Skeletal muscle cell (primary cell): ENCODE results near the gene DENND1A.

Experiments
- DNase-seq: peaks from one replicate; pipeline ENCODE4 v3.0.0-alpha.2; 2010; ENCODE audit warnings: low read depth
- H3K4me3 ChIP-seq: 2 replicates; pipeline ENCODE4 v1.5.1; 2011; ENCODE audit warnings: low read depth, mild to moderate bottlenecking, control low read depth, low read length, moderate library complexity

Gene DENND1A

GRCh38 chr9:123368536-123369153 is 561.3 kb downstream of the DENND1A start:
- no peak for DNase-seq
- no peak overlapping the region for H3K4me3 ChIP-seq

GRCh38 chr9:123368023-123368422 is 561.9 kb downstream of the DENND1A start:
- H3K4me3 ChIP-seq, result no peak overlapping the region
- no peak for DNase-seq

- no peak for DNase-seq
- no peak overlapping the region for H3K4me3 ChIP-seq
Observed at GRCh38 chr9:123365881-123366528, 563.9 kb downstream of the DENND1A start.

- no peak for DNase-seq
- no peak overlapping the region for H3K4me3 ChIP-seq
Observed at GRCh38 chr9:123365287-123365880, 564.5 kb downstream of the DENND1A start.

GRCh38 chr9:123364241-123364824 is 565.6 kb downstream of the DENND1A start:
- no peak overlapping the region for H3K4me3 ChIP-seq
- DNase-seq, result no peak

- no peak overlapping the region for H3K4me3 ChIP-seq
- no peak for DNase-seq
Observed at GRCh38 chr9:123362856-123363255, 567.1 kb downstream of the DENND1A start.

- no peak for DNase-seq
- H3K4me3 ChIP-seq, result no peak overlapping the region
Observed at GRCh38 chr9:123361731-123362510, 568.0 kb downstream of the DENND1A start.

- no peak overlapping the region for H3K4me3 ChIP-seq
- no peak for DNase-seq
Observed at GRCh38 chr9:123361086-123361730, 568.7 kb downstream of the DENND1A start.

GRCh38 chr9:123360161-123361085 is 569.5 kb downstream of the DENND1A start:
- no peak for DNase-seq

GRCh38 chr9:123359546-123359945 is 570.4 kb downstream of the DENND1A start:
- no peak overlapping the region for H3K4me3 ChIP-seq
- no peak for DNase-seq

More at GRCh38 chr9:123360161-123361085, 569.5 kb downstream of the DENND1A start:
- no peak overlapping the region for H3K4me3 ChIP-seq

GRCh38 chr9:123359106-123359505 is 570.8 kb downstream of the DENND1A start:
- no peak for DNase-seq

GRCh38 chr9:123358181-123358905 is 571.6 kb downstream of the DENND1A start:
- no peak for DNase-seq

More at GRCh38 chr9:123359106-123359505, 570.8 kb downstream of the DENND1A start:
- H3K4me3 ChIP-seq, result no peak overlapping the region

GRCh38 chr9:123357743-123358059 is 572.2 kb downstream of the DENND1A start:
- DNase-seq, result no peak
- no peak overlapping the region for H3K4me3 ChIP-seq

More at GRCh38 chr9:123358181-123358905, 571.6 kb downstream of the DENND1A start:
- H3K4me3 ChIP-seq, result no peak overlapping the region

- H3K4me3 ChIP-seq, result no peak overlapping the region
- DNase-seq, result no peak
Observed at GRCh38 chr9:123356851-123357742, 572.8 kb downstream of the DENND1A start.

- no peak within 1 kb of the TSS for H3K4me3 ChIP-seq
- DNase-seq, result no peak
Observed at GRCh38 chr9:123355761-123356431, 574.0 kb downstream of the DENND1A start, which contains the start of gene CRB2. TSS of gene CRB2 (plus strand) at chr9:123356197. CDS start at chr9:123356261, 64 bp downstream.

- H3K4me3 ChIP-seq, result no peak overlapping the region
- no peak for DNase-seq
Observed at GRCh38 chr9:123354806-123355508, 575.0 kb downstream of the DENND1A start.
